ENCODE data around the gene DNAJB2. TPM values are rescaled to one million over a fixed set of nuclear protein-coding genes. Genes with fewer than 3 reads are reported as not detected.

The DNAJB2 gene
- total and polyA plus RNA-seq, 2 of the 8 experiments (the other 6 are each of a cell fraction or from before 2014, with no cell fraction given), result 21.0 to 26.3 TPM

GRCh38 chr2:219253753-219254589, 25.2 kb upstream of the DNAJB2 start, which contains the start of gene TUBA4A (continued):
- TF ChIP-seq TAF1 (IDR thresholded peaks at IDR 0.05; ENCODE audit: low read depth, low read length), result peak; percentile 62; the same call in 1 of the 2 replicates
- TF ChIP-seq TBP (IDR thresholded peaks at IDR 0.05; ENCODE audit: low read depth, low read length), result peak; percentile 81
- peak; percentile 44; the same call in 1 of the 2 replicates for TF ChIP-seq TCF12 (IDR thresholded peaks at IDR 0.05; ENCODE audit: low read depth, low read length)
- no peak for TF ChIP-seq KDM5A (IDR thresholded peaks at IDR 0.05; ENCODE audit: low read length)
- TF ChIP-seq BCL11A (IDR thresholded peaks at IDR 0.05; ENCODE audit: low read depth in 2 of 2, low read length in 2 of 2), result no peak
- TF ChIP-seq CHD1 (IDR thresholded peaks at IDR 0.05; ENCODE audit: low read depth, low read length), result no peak
- TF ChIP-seq NRF1 (IDR thresholded peaks at IDR 0.05; ENCODE audit: low read depth, low read length), result 0 out of 2 replicates have a peak, but pooled peaks have one; percentile 5
- TF ChIP-seq POLR2A (IDR thresholded peaks at IDR 0.05; ENCODE audit: control extremely low read depth in 1 of 2, low read depth in 2 of 2, low read length in 2 of 2), result peak in 1 of 2 experiments; percentile 66; a peak in 2 of 3 replicates
- no peak for TF ChIP-seq ZNF274 (IDR thresholded peaks at IDR 0.05; ENCODE audit: borderline replicate concordance, extremely low read depth, low read length)
- TF ChIP-seq JUN (IDR thresholded peaks at IDR 0.05; ENCODE audit: low read depth, low read length), result no peak
- no peak for TF ChIP-seq EP300 (IDR thresholded peaks at IDR 0.05; ENCODE audit: borderline replicate concordance in 1 of 2, low read depth in 2 of 2, low read length in 2 of 2)
- peak; percentile 55 for TF ChIP-seq KDM4A (IDR thresholded peaks at IDR 0.05; ENCODE audit: low read depth, low read length, severe bottlenecking)
- TF ChIP-seq SIN3A (conservative IDR thresholded peaks at IDR 0.05 in 1 of 2, IDR thresholded peaks at IDR 0.05 in 1 of 2; ENCODE audit: low read depth in 1 of 2, low read length in 2 of 2), result no peak
- peak; percentile 70 for TF ChIP-seq EZH2 (IDR thresholded peaks at IDR 0.05; ENCODE audit: low read depth, low read length, severe bottlenecking)
- no peak for TF ChIP-seq TEAD4 (IDR thresholded peaks at IDR 0.05; ENCODE audit: low read depth, low read length)
- peak in 1 of 2 experiments; percentile 27; a peak in 1 of 4 replicates for TF ChIP-seq HDAC2 (IDR thresholded peaks at IDR 0.05; ENCODE audit: borderline replicate concordance in 1 of 2, low read depth in 2 of 2, low read length in 2 of 2)
- TF ChIP-seq USF2 (IDR thresholded peaks at IDR 0.05; ENCODE audit: low read length), result no peak

Data from H1 (cell line).